Measurements from ENCODE around the gene COBL. TPM values are rescaled to one million over a fixed set of nuclear protein-coding genes. Genes with fewer than 3 reads are reported as not detected.

COBL gene
- polyA plus RNA-seq, 1 donor (not counting 4 experiments of a cell fraction or from before 2014, with no cell fraction given): 4.5 TPM

DNA sequence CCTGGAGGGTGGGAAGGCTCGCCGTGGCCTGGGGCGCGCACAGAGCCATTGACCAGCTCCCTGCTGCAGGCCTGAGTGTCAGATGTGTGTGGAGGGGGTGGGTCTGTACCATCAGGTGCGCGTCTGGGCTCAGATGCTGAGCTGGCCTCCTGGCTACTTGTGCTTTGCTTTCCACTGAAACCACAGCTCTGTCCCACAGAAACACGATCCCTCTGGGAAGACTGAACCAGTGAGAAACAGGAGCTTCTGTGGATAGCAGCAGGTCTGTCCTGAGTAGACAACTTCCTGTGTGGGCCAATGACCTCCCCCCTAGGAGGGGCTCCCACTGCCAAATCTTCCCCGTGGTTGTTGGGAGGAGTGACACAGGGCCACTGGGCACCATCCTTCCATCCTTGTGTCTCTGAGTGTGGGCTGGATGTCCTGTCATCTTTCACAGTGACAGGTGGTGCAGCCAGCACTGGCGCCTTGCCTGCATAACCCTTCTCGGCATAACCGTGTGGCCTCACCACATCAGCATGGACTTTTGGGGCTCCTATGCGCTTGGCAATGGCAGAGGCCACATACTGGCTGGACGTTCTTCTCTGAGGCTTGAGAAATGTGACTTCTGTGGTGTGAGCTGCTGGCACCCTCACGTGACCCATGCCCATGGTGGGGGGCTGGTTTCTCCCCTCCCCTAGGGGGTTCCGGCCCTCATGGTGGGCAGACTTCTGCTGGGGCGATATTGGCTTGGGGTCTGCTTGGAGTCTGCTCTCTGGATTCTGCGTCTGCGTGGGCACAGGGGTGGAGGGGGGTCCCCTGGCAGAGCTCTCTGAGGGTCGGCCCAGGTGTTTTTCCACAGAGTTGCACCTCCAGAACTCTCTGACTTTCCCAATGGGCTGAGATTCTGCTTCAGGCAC, 288.4 kb downstream of the COBL start:
- H3K4me2 ChIP-seq (ENCODE audit: control insufficient read depth, extremely low read depth, insufficient read depth, low read depth, low read length): no peak overlapping the region
- H4K20me1 ChIP-seq (ENCODE audit: control insufficient read depth, extremely low read depth, insufficient read depth, low read length): no peaks in the 10 kb centered on the region
- FAIRE-seq (no peak), DNase-seq (ENCODE audit: low read depth, low spot score) (no peak)
- no peaks in the 10 kb centered on the region for H3K79me2 ChIP-seq (ENCODE audit: control insufficient read depth, insufficient read depth, low read length)
- dilution Hi-C loops (cut with MboI; ENCODE audit: extremely low pct_ligation_motif_present, low sequenced_read_pairs): no loop called here
- H3K4me3 ChIP-seq (ENCODE audit: control insufficient read depth in 2 of 3, extremely low read depth in 1 of 3, insufficient read depth in 2 of 3, low read depth in 1 of 3, low read length in 3 of 3): no peak overlapping the region
- no peak overlapping the region for H3K9ac ChIP-seq (ENCODE audit: control insufficient read depth, extremely low read depth, insufficient read depth, low read length)
- H3K9me3 ChIP-seq (ENCODE audit: control insufficient read depth, low read depth, low read length): no peaks in the 10 kb centered on the region
- no peaks in the 10 kb centered on the region for H3K27me3 ChIP-seq (ENCODE audit: control insufficient read depth, extremely low read depth, insufficient read depth, low read length)
- no peaks in the 10 kb centered on the region for H3K4me1 ChIP-seq (ENCODE audit: control insufficient read depth, extremely low read depth, insufficient read depth, low read length)
- H2AFZ ChIP-seq (ENCODE audit: control insufficient read depth, low read length): no peak overlapping the region
- H3K27ac ChIP-seq (ENCODE audit: control insufficient read depth, insufficient read depth, low read length): no peak overlapping the region
- H3K9me1 ChIP-seq (ENCODE audit: control insufficient read depth, extremely low read depth, insufficient read depth, low read length): no peaks in the 10 kb centered on the region
- TF ChIP-seq, protein P1, sequence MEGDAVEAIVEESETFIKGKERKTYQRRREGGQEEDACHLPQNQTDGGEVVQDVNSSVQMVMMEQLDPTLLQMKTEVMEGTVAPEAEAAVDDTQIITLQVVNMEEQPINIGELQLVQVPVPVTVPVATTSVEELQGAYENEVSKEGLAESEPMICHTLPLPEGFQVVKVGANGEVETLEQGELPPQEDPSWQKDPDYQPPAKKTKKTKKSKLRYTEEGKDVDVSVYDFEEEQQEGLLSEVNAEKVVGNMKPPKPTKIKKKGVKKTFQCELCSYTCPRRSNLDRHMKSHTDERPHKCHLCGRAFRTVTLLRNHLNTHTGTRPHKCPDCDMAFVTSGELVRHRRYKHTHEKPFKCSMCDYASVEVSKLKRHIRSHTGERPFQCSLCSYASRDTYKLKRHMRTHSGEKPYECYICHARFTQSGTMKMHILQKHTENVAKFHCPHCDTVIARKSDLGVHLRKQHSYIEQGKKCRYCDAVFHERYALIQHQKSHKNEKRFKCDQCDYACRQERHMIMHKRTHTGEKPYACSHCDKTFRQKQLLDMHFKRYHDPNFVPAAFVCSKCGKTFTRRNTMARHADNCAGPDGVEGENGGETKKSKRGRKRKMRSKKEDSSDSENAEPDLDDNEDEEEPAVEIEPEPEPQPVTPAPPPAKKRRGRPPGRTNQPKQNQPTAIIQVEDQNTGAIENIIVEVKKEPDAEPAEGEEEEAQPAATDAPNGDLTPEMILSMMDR (optimal IDR thresholded peaks at IDR 0.05 in 1 of 3, IDR thresholded peaks at IDR 0.05 in 1 of 3, conservative IDR thresholded peaks at IDR 0.05 in 1 of 3; ENCODE audit: extremely low read depth in 1 of 3, insufficient read depth in 2 of 3, low read length in 3 of 3): no peak
- no peak for TF ChIP-seq EZH2 (IDR thresholded peaks at IDR 0.05; ENCODE audit: low read length)
- no peaks in the 10 kb centered on the region for H3K36me3 ChIP-seq (ENCODE audit: control insufficient read depth in 2 of 2, extremely low read depth in 1 of 2, insufficient read depth in 2 of 2, low read length in 2 of 2)

DNA sequence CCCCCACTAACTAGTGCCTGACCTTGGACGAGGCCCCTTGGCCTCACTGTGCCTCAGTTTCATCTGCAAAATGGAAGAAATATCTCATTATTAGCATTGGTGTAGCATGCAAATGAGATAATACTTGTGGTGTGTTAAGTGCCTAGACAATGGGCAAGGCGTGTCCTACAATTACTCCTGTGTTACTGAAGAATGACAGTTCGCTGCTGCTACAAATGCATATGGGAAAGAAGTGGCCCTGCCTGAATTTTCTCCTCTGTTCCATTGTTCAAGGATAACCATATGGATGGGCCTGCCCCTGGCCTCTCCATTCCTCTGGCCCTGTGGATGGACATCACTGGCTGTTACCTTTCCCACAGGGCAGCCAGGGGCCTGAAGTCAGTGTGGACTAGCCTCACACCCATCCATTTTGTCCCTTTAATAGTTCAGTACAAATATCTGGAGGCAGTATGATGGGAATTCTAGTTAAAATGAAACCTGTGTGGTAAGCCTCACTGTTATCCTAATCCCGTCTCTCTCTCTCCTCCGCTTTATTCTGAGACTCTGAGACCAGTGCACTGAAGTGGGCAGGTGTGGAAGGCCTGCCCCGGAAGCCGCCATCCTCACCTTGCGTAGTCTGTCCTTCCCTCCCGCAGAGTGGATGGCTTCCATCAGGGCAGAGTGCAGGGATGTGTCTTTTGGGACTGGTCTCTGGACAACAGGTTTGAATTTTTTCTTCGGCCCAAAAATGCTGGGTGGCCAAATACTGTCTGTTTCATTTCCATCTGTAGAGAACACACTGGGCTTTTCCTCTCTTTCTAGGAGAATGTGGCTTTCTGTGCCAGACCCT, 289.3 kb downstream of the COBL start:
- dilution Hi-C loops (cut with MboI; ENCODE audit: extremely low pct_ligation_motif_present, low sequenced_read_pairs): no loop called here
- Histone ChIP-seq H3K27me3 (ENCODE audit: control insufficient read depth, extremely low read depth, insufficient read depth, low read length) (no peaks in the 10 kb centered on the region), H3K4me3 (ENCODE audit: control insufficient read depth in 2 of 3, extremely low read depth in 1 of 3, insufficient read depth in 2 of 3, low read depth in 1 of 3, low read length in 3 of 3) (no peak overlapping the region), H3K9me3 (ENCODE audit: control insufficient read depth, low read depth, low read length) (no peaks in the 10 kb centered on the region), H3K4me1 (ENCODE audit: control insufficient read depth, extremely low read depth, insufficient read depth, low read length) (no peaks in the 10 kb centered on the region), H3K9me1 (ENCODE audit: control insufficient read depth, extremely low read depth, insufficient read depth, low read length) (no peaks in the 10 kb centered on the region), H3K27ac (ENCODE audit: control insufficient read depth, insufficient read depth, low read length) (no peak overlapping the region), H3K9ac (ENCODE audit: control insufficient read depth, extremely low read depth, insufficient read depth, low read length) (no peak overlapping the region), H3K4me2 (ENCODE audit: control insufficient read depth, extremely low read depth, insufficient read depth, low read depth, low read length) (no peak overlapping the region), H2AFZ (ENCODE audit: control insufficient read depth, low read length) (no peak overlapping the region), H3K36me3 (ENCODE audit: control insufficient read depth in 2 of 2, extremely low read depth in 1 of 2, insufficient read depth in 2 of 2, low read length in 2 of 2) (no peaks in the 10 kb centered on the region), H4K20me1 (ENCODE audit: control insufficient read depth, extremely low read depth, insufficient read depth, low read length) (no peaks in the 10 kb centered on the region), H3K79me2 (ENCODE audit: control insufficient read depth, insufficient read depth, low read length) (no peaks in the 10 kb centered on the region)
- FAIRE-seq: no peak
- TF ChIP-seq, protein P1 (optimal IDR thresholded peaks at IDR 0.05 in 1 of 3, IDR thresholded peaks at IDR 0.05 in 1 of 3, conservative IDR thresholded peaks at IDR 0.05 in 1 of 3; ENCODE audit: extremely low read depth in 1 of 3, insufficient read depth in 2 of 3, low read length in 3 of 3): no peak
- no peak for TF ChIP-seq EZH2 (IDR thresholded peaks at IDR 0.05; ENCODE audit: low read length)
- no peak for DNase-seq (ENCODE audit: low read depth, low spot score)
